Panc1 (cell line): ENCODE measurements around the gene DOLK.

Source experiments
- POLR2AphosphoS5 ChIP-seq: IDR thresholded peaks from 2 replicates; pipeline ENCODE4 v1.6.1; 2012; ENCODE audit warnings: mild to moderate bottlenecking, low read depth, low read length, moderate library complexity
- TCF7L2 ChIP-seq: IDR thresholded peaks from 2 replicates; pipeline ENCODE4 v1.6.1; 2011; ENCODE audit warnings: mild to moderate bottlenecking, low read depth, low read length, inconsistent platforms
- TF ChIP-seq, protein P1 (sequence below): fragments of 450-650 bp; IDR thresholded peaks from 2 replicates; pipeline ENCODE4 v1.5.1; 2017; ENCODE audit warnings: mild to moderate bottlenecking

DNA sequence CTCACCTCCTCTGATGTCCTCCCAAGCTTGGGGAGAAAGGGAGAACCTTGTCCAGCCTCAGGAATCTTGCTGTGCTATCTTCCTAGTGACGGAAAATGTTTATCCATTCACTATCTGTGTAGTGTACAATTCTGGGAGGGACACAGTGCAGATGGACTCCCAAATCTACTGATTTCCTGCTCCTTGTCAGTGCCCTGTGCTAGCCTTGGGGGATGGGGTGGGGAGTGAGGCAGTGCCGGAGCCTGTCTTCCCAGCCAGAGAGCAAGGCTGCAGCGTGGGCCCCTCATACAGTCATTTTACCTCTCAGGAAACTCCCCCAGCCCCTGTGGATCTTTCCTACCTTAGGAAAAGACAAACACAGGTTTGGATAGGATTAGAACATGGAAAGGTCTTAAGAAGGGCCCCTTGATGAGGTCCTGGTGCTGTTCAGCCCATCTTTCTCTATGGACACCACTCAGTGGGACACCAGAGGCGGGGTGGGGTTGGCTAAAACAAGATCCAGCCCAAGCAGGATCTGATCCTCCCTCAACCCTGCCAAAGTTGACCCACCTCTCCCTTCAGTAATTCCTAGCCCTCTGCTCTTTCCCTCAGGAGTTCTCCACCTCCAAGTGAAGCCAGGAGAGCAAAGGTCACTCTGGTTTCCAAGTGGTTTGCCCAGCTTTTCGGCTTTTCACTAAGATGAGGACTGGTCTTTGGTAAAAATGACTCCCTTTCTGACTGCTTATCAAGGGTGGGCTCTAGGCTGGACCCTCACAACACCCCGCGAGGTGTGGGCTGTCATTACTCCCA, 3.4 kb downstream of the DOLK start:
- TF ChIP-seq, protein P1, sequence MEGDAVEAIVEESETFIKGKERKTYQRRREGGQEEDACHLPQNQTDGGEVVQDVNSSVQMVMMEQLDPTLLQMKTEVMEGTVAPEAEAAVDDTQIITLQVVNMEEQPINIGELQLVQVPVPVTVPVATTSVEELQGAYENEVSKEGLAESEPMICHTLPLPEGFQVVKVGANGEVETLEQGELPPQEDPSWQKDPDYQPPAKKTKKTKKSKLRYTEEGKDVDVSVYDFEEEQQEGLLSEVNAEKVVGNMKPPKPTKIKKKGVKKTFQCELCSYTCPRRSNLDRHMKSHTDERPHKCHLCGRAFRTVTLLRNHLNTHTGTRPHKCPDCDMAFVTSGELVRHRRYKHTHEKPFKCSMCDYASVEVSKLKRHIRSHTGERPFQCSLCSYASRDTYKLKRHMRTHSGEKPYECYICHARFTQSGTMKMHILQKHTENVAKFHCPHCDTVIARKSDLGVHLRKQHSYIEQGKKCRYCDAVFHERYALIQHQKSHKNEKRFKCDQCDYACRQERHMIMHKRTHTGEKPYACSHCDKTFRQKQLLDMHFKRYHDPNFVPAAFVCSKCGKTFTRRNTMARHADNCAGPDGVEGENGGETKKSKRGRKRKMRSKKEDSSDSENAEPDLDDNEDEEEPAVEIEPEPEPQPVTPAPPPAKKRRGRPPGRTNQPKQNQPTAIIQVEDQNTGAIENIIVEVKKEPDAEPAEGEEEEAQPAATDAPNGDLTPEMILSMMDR = no peak
- TF ChIP-seq TCF7L2 (no peak), POLR2AphosphoS5 (no peak)
